GM21528 (cell line): ENCODE measurements around the gene RNF187.
"Not testable (repeated sequence)": the region's sequence is repeated elsewhere in the genome, so short reads cannot be mapped to it uniquely, and the experiment has no call there.

Experiments used
- ATAC-seq: cut with Tn5 transposase; IDR thresholded peaks from one replicate; pipeline ENCODE4 v1.9.1; 2021; ENCODE audit warnings: mild to moderate bottlenecking, moderate library complexity; ENCODE audit not compliant: unreplicated experiment, low FRiP score

Gene RNF187

GRCh38 chr1:228459091-228459993 is 27.8 kb upstream of the RNF187 start:
- peak; percentile 22 for ATAC-seq

GRCh38 chr1:228460821-228461220 is 26.4 kb upstream of the RNF187 start:
- no peak for ATAC-seq

- ATAC-seq, result no peak
These were observed 24.6 kb upstream of the RNF187 start for GRCh38 chr1:228462560-228462959.

GRCh38 chr1:228463009-228463558 is 24.1 kb upstream of the RNF187 start:
- ATAC-seq, result no peak

GRCh38 chr1:228463559-228464455 is 23.4 kb upstream of the RNF187 start:
- peak; percentile 48 for ATAC-seq

GRCh38 chr1:228464487-228464983 is 22.6 kb upstream of the RNF187 start:
- peak; percentile 78 for ATAC-seq

GRCh38 chr1:228465141-228465540 is 22.0 kb upstream of the RNF187 start:
- ATAC-seq, result no peak

GRCh38 chr1:228465571-228466146 is 21.5 kb upstream of the RNF187 start:
- no peak for ATAC-seq

GRCh38 chr1:228468188-228468587 is 19.0 kb upstream of the RNF187 start:
- ATAC-seq, result not testable (repeated sequence)

GRCh38 chr1:228469413-228470162 is 17.6 kb upstream of the RNF187 start:
- ATAC-seq, result no peak

GRCh38 chr1:228471154-228471761 is 15.9 kb upstream of the RNF187 start:
- ATAC-seq, result no peak

GRCh38 chr1:228471762-228472398 is 15.3 kb upstream of the RNF187 start:
- no peak for ATAC-seq

- no peak for ATAC-seq
These were observed 14.5 kb upstream of the RNF187 start for GRCh38 chr1:228472655-228473054.

GRCh38 chr1:228474507-228474906 is 12.7 kb upstream of the RNF187 start:
- ATAC-seq, result no peak

GRCh38 chr1:228475812-228476211 is 11.4 kb upstream of the RNF187 start:
- ATAC-seq, result no peak

- ATAC-seq, result no peak
These were observed 9.9 kb upstream of the RNF187 start for GRCh38 chr1:228477263-228477662.

GRCh38 chr1:228478326-228478725 is 8.9 kb upstream of the RNF187 start:
- no peak for ATAC-seq

- ATAC-seq, result peak; percentile 54
These were observed 8.1 kb upstream of the RNF187 start for GRCh38 chr1:228478912-228479711.
